GOT3 (cell line): ENCODE data around the gene PET117.
"Not testable (repeated sequence)": the region's sequence is repeated elsewhere in the genome, so short reads cannot be mapped to it uniquely, and the experiment has no call there.

Source experiments
- DNase-seq: peaks from one replicate; lab custom pipeline; 2025; ENCODE audit warnings: mixed read lengths; lab: John Stamatoyannopoulos, UW

Gene PET117

DNA sequence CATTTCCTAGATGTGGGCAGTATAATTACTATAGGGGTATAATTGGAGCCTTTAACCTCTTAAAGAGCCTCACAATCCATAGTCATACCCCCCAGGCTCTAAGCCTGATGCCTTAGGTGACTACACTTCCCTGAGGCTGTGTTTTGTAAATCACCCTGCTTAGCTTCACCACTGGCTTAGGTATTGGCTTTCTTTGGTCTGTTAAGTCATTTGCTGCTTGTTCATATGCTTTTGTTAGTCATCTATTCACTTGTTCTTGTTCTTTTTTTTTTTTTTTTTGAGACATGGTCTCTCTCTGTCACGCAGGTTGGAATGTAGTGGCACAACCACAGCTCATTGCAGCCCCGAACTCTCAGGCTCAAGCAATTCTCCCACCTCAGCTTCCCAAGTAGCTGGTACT lies 26.7 kb downstream of the PET117 start:
- DNase-seq: no peak

DNA sequence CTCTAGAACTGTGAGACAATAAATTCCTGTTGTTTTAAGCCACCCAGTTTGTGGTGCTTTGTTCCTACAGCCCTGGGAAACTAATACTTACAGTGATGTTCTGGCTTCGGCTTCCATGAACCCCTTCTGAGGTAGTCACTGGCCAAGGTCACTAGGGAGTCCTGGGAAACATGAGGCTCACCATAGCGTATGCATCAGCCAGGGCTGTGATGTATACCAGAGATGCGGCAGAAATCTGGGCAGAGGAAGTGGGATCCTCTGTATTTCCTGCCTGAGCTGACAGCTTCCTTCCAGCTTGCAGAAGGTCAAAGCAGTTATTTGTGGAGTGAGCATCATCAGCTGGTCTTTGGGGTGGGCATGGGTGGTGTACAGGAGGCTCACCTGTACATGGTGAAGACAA lies 27.9 kb downstream of the PET117 start:
- no peak for DNase-seq

DNA sequence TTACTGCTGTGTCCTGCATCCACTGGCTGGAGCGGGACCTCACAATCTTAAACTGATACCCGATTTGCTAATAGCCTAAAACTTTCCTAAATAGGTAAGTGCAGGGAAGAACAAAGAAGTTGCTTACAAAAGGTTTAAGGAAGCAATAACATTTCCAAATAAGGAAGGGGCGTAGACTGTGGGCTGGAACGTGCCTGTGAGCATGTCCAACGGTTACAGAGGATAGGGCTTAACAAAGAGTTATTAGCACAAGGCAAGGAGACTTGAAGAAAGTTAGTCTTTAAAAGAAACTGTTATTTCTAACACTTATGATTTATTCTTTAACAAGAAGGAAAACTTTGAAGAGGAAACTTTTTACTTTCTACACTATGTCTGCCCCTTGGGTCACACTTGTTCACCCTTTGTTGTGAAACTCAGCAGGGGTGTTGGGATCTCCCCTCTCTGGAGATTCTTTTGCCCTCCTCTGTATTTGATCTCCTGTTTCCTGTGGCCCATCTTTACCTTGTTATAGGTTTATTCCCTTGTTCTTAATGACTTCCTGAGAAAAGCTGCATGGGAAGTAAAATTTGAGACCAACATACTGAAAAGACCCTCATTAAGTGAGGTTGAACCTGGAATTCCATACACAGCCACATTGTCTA lies 28.7 kb downstream of the PET117 start:
- DNase-seq: no peak

DNA sequence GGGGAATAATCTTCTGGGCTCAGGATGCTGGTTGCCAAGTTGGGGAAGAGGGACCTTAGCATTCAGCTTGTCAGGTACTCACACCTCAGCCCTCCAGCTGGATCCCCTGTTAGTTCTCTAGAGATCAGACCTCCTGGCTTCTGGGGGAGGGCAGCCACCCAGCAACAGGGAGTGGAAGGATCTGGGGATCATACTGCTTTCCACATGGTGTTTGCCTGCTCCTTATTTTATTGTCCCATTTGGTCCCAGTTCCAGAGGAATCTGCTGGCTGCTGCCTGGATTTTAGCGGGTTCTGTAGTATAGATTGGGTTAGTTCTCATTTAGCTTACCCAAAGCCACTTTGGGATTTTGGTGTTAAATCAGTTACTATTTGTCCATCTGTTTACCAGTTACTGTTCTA lies 29.3 kb downstream of the PET117 start:
- no peak for DNase-seq

DNA sequence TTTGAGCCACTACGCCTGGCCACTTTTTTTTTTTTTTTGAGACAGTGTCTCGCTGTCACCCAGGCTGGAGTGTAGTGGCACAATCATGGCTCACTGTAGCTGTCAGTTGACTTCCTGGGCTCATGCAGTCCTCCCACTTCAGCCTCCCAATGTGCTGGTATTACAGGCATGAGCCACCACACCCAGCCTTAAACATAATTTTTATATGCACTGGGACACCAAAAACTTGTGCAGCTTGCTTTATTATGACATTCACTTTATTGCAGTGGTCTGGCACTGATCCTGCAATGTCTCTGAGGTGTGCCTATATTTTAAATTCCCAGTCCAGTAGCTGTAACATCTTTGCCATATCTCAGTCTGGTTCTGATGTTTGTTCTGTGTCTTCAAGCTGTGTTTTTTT lies 34.7 kb downstream of the PET117 start:
- no peak for DNase-seq

DNA sequence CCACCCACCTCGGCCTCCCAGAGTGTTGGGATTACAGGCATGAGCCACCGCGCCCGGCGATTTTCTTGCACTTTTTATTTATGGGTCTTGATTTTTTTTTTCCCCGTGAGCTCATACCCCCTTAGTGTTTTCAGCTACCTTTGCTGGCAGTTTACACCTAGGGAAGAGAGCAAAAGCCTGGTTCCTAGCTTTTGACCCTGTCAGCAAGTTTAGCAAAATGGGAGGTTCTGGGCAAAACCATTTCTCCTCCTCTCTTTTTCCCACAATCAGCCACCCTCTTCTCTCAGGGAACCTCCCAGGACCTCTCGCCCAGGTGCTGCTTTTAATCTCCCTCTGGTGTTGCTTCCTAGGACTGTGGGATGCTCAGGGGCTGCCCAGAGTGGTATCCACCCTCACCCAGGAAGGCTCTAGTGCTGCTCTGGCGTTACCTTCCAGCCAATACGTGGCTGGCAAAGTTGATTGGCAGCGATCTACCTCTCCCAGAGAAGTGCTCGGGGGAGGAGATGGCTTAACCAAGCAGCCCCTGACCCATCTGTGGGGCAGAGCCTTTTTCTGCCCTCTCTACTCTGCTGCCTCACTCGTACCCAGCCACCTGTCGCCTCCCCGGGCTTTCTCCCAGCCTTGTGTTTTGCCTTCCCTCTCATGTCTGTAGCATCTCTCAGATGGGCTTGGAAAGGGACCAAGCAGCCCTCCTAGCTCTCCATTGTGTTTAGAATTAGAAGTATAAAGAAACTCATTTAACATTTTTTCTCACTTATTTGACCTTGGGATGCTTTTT lies 37.4 kb downstream of the PET117 start:
- DNase-seq: no peak

DNA sequence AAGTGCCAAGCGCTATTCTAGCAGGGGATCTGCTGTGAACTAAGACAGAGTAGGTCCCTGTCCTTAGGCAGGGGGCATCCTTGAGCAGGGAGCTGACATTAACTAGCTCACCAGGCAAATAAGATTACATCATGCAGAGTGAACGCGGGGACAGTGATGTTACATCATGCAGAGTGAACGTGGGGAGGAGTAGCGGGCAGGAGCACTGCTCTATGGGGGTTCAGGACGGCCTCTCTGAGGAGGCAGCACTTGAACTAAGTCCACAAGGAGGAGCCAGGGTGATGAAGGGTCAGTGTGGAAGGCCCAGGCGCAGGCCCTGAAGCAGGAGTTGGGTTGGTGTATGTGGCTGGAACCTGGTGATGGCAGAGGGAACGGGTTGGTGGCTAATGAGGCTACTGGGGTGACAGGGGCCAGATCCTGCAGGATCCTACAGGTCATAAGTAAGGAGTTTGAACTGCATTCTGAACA lies 38.7 kb downstream of the PET117 start:
- DNase-seq: no peak

DNA sequence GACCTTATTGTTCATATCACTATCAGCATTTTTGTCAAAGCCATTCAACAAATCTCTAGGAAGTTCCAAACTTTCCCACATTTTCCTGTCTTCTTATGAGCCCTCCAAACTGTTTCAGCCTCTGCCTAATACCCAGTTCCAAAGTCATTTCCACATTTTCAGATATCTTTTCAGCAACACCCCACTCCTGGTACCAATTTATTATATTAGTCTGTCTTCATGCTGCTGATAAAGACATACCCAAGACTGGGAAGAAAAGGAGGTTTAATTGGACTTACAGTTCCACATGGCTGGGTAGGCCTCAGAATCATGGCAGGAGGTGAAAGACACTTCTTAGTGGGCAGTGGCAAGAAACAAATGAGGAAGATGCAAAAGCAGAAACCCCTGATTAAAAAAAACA lies 42.7 kb downstream of the PET117 start:
- DNase-seq: not testable (repeated sequence)

DNA sequence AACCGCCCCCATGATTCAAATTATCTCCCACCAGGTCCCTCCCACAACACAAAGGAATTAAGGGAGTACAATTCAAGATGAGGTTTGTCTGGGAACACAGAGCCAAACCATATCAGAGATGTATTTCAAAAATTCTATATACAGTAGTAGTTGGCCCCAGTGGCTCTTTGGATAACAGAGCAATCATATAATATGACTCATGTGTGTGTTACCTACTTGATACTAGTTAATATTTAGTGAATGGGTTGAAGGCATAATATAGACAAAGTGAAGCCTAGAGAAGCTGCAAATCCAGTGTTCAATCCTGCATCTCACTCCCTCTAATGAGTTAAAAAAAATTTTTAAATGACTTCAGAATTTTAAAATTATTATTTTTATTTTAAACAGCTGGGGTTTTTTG lies 43.2 kb downstream of the PET117 start:
- no peak for DNase-seq

DNA sequence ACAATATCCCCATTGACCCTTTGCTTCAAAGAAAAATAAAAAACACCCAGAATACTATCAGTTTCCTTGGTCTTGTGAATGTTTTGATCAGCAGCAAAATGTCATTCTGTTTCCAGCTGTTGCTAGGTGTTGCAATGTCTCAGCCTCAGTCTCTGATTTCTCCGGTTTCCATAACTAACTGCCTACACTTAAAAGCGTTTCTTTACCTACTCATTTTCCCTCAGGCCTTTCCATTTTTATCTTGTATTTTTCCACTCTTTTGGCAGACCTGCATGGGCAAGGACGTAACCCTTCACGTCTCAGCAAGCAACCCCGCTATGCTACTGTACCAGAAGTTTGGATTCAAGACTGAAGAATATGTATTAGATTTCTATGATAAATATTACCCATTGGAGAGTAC lies 49.4 kb downstream of the PET117 start:
- no peak for DNase-seq

DNA sequence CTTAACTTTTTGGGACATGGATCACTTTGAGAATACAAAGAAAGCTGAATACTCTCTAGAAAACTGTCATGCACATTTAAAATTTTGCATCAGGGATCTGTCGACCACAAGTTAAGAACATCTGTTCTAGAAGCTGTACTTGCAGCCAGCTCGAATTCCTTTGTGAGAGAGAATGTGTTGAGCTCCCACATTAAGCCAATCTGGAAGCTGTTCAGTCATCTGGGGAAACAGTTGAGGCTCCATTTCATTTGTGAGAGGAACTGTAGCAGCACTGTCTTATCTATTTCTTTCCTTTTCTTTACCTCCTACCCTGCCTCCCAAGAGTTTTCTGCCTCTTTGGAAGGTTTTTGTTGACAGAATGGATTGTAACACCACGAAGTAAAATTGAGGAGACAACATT lies 50.8 kb downstream of the PET117 start:
- no peak for DNase-seq

DNA sequence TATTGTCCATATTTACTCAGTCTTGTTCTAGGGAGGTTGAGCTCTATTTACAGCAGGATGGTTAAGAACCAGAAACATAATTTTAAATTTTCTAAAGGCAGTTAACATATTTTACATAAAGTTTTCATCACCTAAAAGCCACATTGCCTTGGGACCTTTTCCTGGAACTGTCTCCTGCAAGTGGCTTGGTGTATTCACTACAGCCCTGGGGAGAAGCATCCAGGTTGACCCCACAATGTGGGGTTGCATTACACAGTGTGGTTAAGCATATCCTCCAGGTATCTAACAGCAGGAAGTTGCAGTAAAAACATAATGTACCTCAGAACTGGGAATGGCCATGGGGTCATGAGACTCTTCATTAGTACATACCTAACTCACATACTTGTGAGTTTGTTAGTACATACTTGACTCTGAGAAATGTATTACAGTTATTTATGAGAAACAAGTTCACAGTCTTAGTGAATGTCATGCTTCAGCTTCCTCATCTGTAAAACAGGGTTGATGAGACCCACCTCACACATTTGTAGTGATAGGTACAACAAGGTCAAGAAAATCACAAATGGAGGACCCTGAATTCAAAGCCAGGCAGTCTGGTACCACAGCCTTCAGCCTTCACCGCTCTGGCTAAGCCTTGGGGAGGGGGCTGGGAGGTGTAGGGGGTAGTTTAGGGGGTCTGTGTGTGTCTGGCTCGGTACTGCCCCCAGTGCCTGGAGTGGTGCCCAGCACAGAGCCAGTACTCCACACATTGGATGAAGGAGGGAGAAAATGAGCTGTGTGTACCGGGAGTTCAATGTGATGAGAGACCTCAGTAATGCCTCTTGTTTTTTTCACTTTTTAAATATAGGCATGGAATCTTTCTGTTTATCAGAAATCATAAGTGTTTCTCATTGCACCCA lies 52.9 kb downstream of the PET117 start:
- DNase-seq: no peak

DNA sequence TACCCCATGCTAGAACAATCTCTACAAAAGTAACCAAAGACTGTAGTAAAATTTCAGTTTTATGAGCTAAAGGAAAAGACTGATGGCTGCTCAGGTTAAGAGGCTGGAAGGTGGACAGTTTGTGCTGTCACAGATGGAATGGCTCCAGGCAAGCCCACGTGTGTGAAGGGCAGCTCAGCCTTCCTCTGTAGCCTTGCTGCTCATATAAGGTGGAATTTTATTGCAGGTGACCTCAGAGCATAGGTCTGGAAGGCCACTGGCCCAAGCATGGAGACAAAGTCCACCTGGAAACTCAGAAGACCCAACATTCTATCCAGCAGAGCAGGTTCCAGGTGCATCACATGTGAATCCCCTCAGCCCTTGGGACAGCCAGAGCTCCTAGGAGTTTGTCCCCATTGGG lies 53.6 kb downstream of the PET117 start:
- DNase-seq: no peak
